22Rv1 (cell line): ENCODE data around the gene TYROBP.
A peak's percentile ranks its signal among the peaks of the same experiment; 100 is the strongest.

ENCODE experiments used
- H3K27ac ChIP-seq: fragments of 450-650 bp; 2 replicates; pipeline ENCODE4 v1.5.1; 2017
- CTCF ChIP-seq: fragments of 450-650 bp; IDR thresholded peaks from 2 replicates; pipeline ENCODE4 v1.5.1; 2017; ENCODE audit warnings: mild to moderate bottlenecking
- ZFX ChIP-seq: fragments of 450-650 bp; IDR thresholded peaks from 2 replicates; pipeline ENCODE4 v1.6.1; 2017; ENCODE audit warnings: antibody characterized with exemption, borderline replicate concordance

TYROBP gene

GRCh38 chr19:35904311-35905068 lies 3.6 kb downstream of the TYROBP start:
- no peak overlapping the region for H3K27ac ChIP-seq
- TF ChIP-seq CTCF (no peak), ZFX (no peak)

- TF ChIP-seq CTCF, result no peak
- TF ChIP-seq ZFX, result no peak
- H3K27ac ChIP-seq, result 0 out of 2 replicates have a peak overlapping the region, but pooled peaks have one; percentile 20
Measured at GRCh38 chr19:35903550-35904179, 4.4 kb downstream of the TYROBP start.

- H3K27ac ChIP-seq, result 0 out of 2 replicates have a peak overlapping the region, but pooled peaks have one; percentile 20
- TF ChIP-seq CTCF (no peak), ZFX (no peak)
Measured at GRCh38 chr19:35902870-35903475, 5.1 kb downstream of the TYROBP start.

- H3K27ac ChIP-seq, result 0 out of 2 replicates have a peak within 1 kb of the TSS, but pooled peaks have one; percentile 20
- no peak for TF ChIP-seq ZFX
- no peak for TF ChIP-seq CTCF
Measured at GRCh38 chr19:35901854-35902661, 6.0 kb downstream of the TYROBP start, which contains the start of gene HCST. TSS of gene HCST (plus strand) at chr19:35902529. CDS start at chr19:35902594, 65 bp downstream.

GRCh38 chr19:35901055-35901644 lies 6.9 kb downstream of the TYROBP start:
- TF ChIP-seq CTCF (no peak), ZFX (no peak)

GRCh38 chr19:35899547-35900214 lies 8.4 kb downstream of the TYROBP start:
- TF ChIP-seq ZFX (no peak), CTCF (no peak)
- peak overlapping the region; percentile 73 for H3K27ac ChIP-seq

More at GRCh38 chr19:35901055-35901644, 6.9 kb downstream of the TYROBP start:
- peak overlapping the region; percentile 73; the same call in 1 of the 2 replicates for H3K27ac ChIP-seq
